ENCODE measurements around the gene LGALSL. TPM values are rescaled to one million over a fixed set of nuclear protein-coding genes. Genes with fewer than 3 reads are reported as not detected.

Gene LGALSL
- total and polyA plus RNA-seq, 5 donors = 8.1 to 19.1 (median 13.2) TPM

GRCh38 chr2:64470766-64471295 is 16.9 kb downstream of the LGALSL start:
- DNase-seq (no peak), ATAC-seq (no peak)
- no peaks in the 10 kb centered on the region for H3K4me1 ChIP-seq (ENCODE audit: control insufficient read depth, insufficient read depth, low read length)
- no peaks in the 10 kb centered on the region for H3K9me3 ChIP-seq (ENCODE audit: control insufficient read depth, low read length)
- H3K27me3 ChIP-seq (ENCODE audit: control insufficient read depth, insufficient read depth) = no peaks in the 10 kb centered on the region
- intact Hi-C loops (cut with DNase I) = no loop called here
- 96% methylated on average over 6 of the region's 6 CpGs for WGBS
- H3K27ac ChIP-seq (ENCODE audit: low read length) = no peak overlapping the region
- H3K4me3 ChIP-seq (ENCODE audit: low read length) = no peak overlapping the region

GRCh38 chr2:64471600-64471999 is 17.6 kb downstream of the LGALSL start:
- Histone ChIP-seq H3K27ac (ENCODE audit: low read length) (no peak overlapping the region), H3K27me3 (ENCODE audit: control insufficient read depth, insufficient read depth) (no peaks in the 10 kb centered on the region), H3K4me1 (ENCODE audit: control insufficient read depth, insufficient read depth, low read length) (no peaks in the 10 kb centered on the region), H3K9me3 (ENCODE audit: control insufficient read depth, low read length) (no peaks in the 10 kb centered on the region), H3K4me3 (ENCODE audit: low read length) (no peak overlapping the region)
- ATAC-seq = no peak
- DNase-seq = no peak
- WGBS = 86% methylated on average over 4 of the region's 4 CpGs
- intact Hi-C loops (cut with DNase I) = no loop called here

- Histone ChIP-seq H3K27ac (ENCODE audit: low read length) (no peak overlapping the region), H3K4me3 (ENCODE audit: low read length) (no peak overlapping the region), H3K4me1 (ENCODE audit: control insufficient read depth, insufficient read depth, low read length) (no peaks in the 10 kb centered on the region), H3K9me3 (ENCODE audit: control insufficient read depth, low read length) (no peaks in the 10 kb centered on the region), H3K27me3 (ENCODE audit: control insufficient read depth, insufficient read depth) (no peaks in the 10 kb centered on the region)
- WGBS = 88% methylated on average over 3 of the region's 3 CpGs
- DNase-seq (no peak), ATAC-seq (no peak)
- intact Hi-C loops (cut with DNase I) = no loop called here
Measured at GRCh38 chr2:64472881-64473280, 18.9 kb downstream of the LGALSL start.

- no peak overlapping the region for H3K4me3 ChIP-seq (ENCODE audit: low read length)
- DNase-seq (no peak), ATAC-seq (no peak)
- no peaks in the 10 kb centered on the region for H3K4me1 ChIP-seq (ENCODE audit: control insufficient read depth, insufficient read depth, low read length)
- no peak overlapping the region for H3K27ac ChIP-seq (ENCODE audit: low read length)
- intact Hi-C loops (cut with DNase I) = no loop called here
- H3K27me3 ChIP-seq (ENCODE audit: control insufficient read depth, insufficient read depth) = no peaks in the 10 kb centered on the region
- H3K9me3 ChIP-seq (ENCODE audit: control insufficient read depth, low read length) = no peaks in the 10 kb centered on the region
- 81% methylated on average over 4 of the region's 4 CpGs for WGBS
Measured at GRCh38 chr2:64474121-64474571, 20.2 kb downstream of the LGALSL start.

- no peak overlapping the region for H3K4me3 ChIP-seq (ENCODE audit: low read length)
- intact Hi-C loops (cut with DNase I) = no loop called here
- H3K27ac ChIP-seq (ENCODE audit: low read length) = no peak overlapping the region
- DNase-seq (no peak), ATAC-seq (no peak)
- H3K9me3 ChIP-seq (ENCODE audit: control insufficient read depth, low read length) = no peaks in the 10 kb centered on the region
- H3K4me1 ChIP-seq (ENCODE audit: control insufficient read depth, insufficient read depth, low read length) = no peaks in the 10 kb centered on the region
- H3K27me3 ChIP-seq (ENCODE audit: control insufficient read depth, insufficient read depth) = no peaks in the 10 kb centered on the region
- WGBS = 50% methylated on average over 1 of the region's 1 CpG
Measured at GRCh38 chr2:64474636-64475035, 20.7 kb downstream of the LGALSL start.

GRCh38 chr2:64477037-64477436 is 23.1 kb downstream of the LGALSL start:
- Histone ChIP-seq H3K9me3 (ENCODE audit: control insufficient read depth, low read length) (no peaks in the 10 kb centered on the region), H3K27ac (ENCODE audit: low read length) (no peak overlapping the region), H3K4me1 (ENCODE audit: control insufficient read depth, insufficient read depth, low read length) (no peaks in the 10 kb centered on the region), H3K4me3 (ENCODE audit: low read length) (no peak overlapping the region), H3K27me3 (ENCODE audit: control insufficient read depth, insufficient read depth) (no peaks in the 10 kb centered on the region)
- DNase-seq = no peak
- WGBS = 94% methylated on average over 1 of the region's 1 CpG
- intact Hi-C loops (cut with DNase I) = no loop called here
- ATAC-seq = no peak

- Histone ChIP-seq H3K9me3 (ENCODE audit: control insufficient read depth, low read length) (no peaks in the 10 kb centered on the region), H3K4me1 (ENCODE audit: control insufficient read depth, insufficient read depth, low read length) (no peaks in the 10 kb centered on the region), H3K4me3 (ENCODE audit: low read length) (no peak overlapping the region), H3K27ac (ENCODE audit: low read length) (no peak overlapping the region), H3K27me3 (ENCODE audit: control insufficient read depth, insufficient read depth) (no peaks in the 10 kb centered on the region)
- intact Hi-C loops (cut with DNase I) = no loop called here
- WGBS = 87% methylated on average over 4 of the region's 4 CpGs
- DNase-seq (no peak), ATAC-seq (no peak)
Measured at GRCh38 chr2:64477979-64478378, 24.0 kb downstream of the LGALSL start.

- 94% methylated on average over 3 of the region's 3 CpGs for WGBS
- no peak for DNase-seq
- Histone ChIP-seq H3K9me3 (ENCODE audit: control insufficient read depth, low read length) (no peaks in the 10 kb centered on the region), H3K27ac (ENCODE audit: low read length) (no peak overlapping the region), H3K4me3 (ENCODE audit: low read length) (no peak overlapping the region), H3K27me3 (ENCODE audit: control insufficient read depth, insufficient read depth) (no peaks in the 10 kb centered on the region), H3K4me1 (ENCODE audit: control insufficient read depth, insufficient read depth, low read length) (no peaks in the 10 kb centered on the region)
- intact Hi-C loops (cut with DNase I) = no loop called here
- ATAC-seq = peak in 1 of 2 donors; percentile 25
Measured at GRCh38 chr2:64478502-64479230, 24.7 kb downstream of the LGALSL start.

GRCh38 chr2:64479259-64480117 is 25.5 kb downstream of the LGALSL start:
- intact Hi-C loops (cut with DNase I) = loop anchor here in 1 of 4 donors (10.0 kb wide), 1 partner anchor 425 kb away; no protein-coding TSS in a partner anchor
- ATAC-seq (no peak), DNase-seq (no peak)
- Histone ChIP-seq H3K4me1 (ENCODE audit: control insufficient read depth, insufficient read depth, low read length) (no peaks in the 10 kb centered on the region), H3K4me3 (ENCODE audit: low read length) (no peak overlapping the region), H3K27me3 (ENCODE audit: control insufficient read depth, insufficient read depth) (no peaks in the 10 kb centered on the region), H3K27ac (ENCODE audit: low read length) (no peak overlapping the region), H3K9me3 (ENCODE audit: control insufficient read depth, low read length) (no peaks in the 10 kb centered on the region)
- 91% methylated on average over 10 of the region's 10 CpGs for WGBS

- intact Hi-C loops (cut with DNase I) = loop anchor here in 1 of 4 donors (10.0 kb wide), 1 partner anchor 427 kb away; no protein-coding TSS in a partner anchor
- DNase-seq = no peak
- Histone ChIP-seq H3K4me1 (ENCODE audit: control insufficient read depth, insufficient read depth, low read length) (no peaks in the 10 kb centered on the region), H3K27ac (ENCODE audit: low read length) (no peak overlapping the region), H3K27me3 (ENCODE audit: control insufficient read depth, insufficient read depth) (no peaks in the 10 kb centered on the region), H3K9me3 (ENCODE audit: control insufficient read depth, low read length) (no peaks in the 10 kb centered on the region), H3K4me3 (ENCODE audit: low read length) (no peak overlapping the region)
- no peak for ATAC-seq
- WGBS = 92% methylated on average over 5 of the region's 5 CpGs
Measured at GRCh38 chr2:64481665-64482064, 27.7 kb downstream of the LGALSL start.

GRCh38 chr2:64482243-64482642 is 28.3 kb downstream of the LGALSL start:
- intact Hi-C loops (cut with DNase I) = loop anchor here in 1 of 4 donors (10.0 kb wide), 1 partner anchor 427 kb away; no protein-coding TSS in a partner anchor
- H3K27ac ChIP-seq (ENCODE audit: low read length) = no peak overlapping the region
- no peaks in the 10 kb centered on the region for H3K9me3 ChIP-seq (ENCODE audit: control insufficient read depth, low read length)
- WGBS = 93% methylated on average over 1 of the region's 1 CpG
- ATAC-seq (no peak), DNase-seq (no peak)
- H3K4me3 ChIP-seq (ENCODE audit: low read length) = no peak overlapping the region
- H3K27me3 ChIP-seq (ENCODE audit: control insufficient read depth, insufficient read depth) = no peaks in the 10 kb centered on the region
- no peaks in the 10 kb centered on the region for H3K4me1 ChIP-seq (ENCODE audit: control insufficient read depth, insufficient read depth, low read length)

All from right cardiac atrium (tissue), 5 donors.